ENCODE data around the gene ABL2. TPM values are rescaled to one million over a fixed set of nuclear protein-coding genes. Genes with fewer than 3 reads are reported as not detected.

Gene ABL2
- total and polyA plus RNA-seq, 2 donors (not counting 1 experiment from before 2014, with no cell fraction given) = 2.6 to 20.0 TPM

DNA sequence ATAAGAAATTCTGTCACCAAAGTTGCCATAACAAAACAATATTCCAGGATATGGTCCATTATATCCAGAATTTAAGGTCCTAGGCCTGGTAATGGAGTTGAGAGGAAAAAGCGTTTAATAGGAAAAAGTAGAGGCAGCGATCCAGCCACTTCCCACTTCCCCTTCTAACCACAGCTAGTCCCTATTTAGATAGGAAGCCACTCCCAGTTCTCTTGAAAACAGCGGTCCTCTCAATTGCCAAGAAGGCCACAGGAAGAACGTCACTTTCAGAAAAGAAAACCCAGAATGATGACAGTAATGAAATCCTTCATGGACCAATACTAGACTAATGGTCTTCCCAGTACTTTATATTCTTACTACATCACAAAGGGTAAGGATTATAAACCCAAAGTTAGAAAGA, 38.6 kb downstream of the ABL2 start:
- no peak for DNase-seq
- H3K4me2 ChIP-seq (replicated peaks; ENCODE audit: low read depth, low read length, poor library complexity, severe bottlenecking) = no peak overlapping the region

DNA sequence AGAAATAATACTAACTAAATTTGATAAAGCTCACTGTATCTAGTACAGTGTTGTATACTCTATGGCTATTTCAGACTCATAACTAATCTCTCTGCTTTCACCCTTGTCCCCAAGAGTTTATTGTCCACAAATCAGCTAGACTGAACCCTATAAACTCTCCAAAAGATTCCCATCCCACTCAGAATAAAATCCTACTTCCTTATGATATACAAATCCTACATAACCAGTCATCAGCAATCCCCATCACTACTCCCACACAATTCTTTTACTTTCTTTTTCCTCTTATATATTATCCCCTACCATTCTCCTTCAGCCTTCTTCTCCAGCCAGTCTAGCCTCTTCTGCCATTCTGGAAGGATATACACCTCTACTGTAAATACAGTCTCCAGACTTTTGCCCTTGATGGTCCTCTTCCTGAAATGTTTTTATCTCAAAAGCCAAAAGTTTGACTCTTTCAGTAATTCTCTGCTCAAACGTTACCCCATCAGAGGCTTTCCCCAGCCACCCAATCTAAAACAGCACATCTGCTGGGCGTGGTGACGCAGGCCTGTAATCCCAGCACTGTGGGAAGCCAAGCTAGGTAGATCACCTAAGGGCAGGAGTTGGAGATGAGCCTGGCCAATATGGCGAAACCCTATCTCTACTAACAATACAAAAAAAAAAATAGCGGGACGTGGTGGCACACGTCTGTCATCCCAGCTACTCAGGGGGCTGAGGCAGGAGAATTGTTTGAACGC, 41.6 kb downstream of the ABL2 start:
- H3K4me3 ChIP-seq (ENCODE audit: control extremely low read depth in 1 of 5, extremely low read depth in 1 of 5, insufficient read depth in 1 of 5, low read depth in 2 of 5, low read length in 4 of 5) = no peak overlapping the region
- intact Hi-C loops (cut with micrococcal nuclease) = no loop called here
- TF ChIP-seq, protein P1, sequence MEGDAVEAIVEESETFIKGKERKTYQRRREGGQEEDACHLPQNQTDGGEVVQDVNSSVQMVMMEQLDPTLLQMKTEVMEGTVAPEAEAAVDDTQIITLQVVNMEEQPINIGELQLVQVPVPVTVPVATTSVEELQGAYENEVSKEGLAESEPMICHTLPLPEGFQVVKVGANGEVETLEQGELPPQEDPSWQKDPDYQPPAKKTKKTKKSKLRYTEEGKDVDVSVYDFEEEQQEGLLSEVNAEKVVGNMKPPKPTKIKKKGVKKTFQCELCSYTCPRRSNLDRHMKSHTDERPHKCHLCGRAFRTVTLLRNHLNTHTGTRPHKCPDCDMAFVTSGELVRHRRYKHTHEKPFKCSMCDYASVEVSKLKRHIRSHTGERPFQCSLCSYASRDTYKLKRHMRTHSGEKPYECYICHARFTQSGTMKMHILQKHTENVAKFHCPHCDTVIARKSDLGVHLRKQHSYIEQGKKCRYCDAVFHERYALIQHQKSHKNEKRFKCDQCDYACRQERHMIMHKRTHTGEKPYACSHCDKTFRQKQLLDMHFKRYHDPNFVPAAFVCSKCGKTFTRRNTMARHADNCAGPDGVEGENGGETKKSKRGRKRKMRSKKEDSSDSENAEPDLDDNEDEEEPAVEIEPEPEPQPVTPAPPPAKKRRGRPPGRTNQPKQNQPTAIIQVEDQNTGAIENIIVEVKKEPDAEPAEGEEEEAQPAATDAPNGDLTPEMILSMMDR (IDR thresholded peaks at IDR 0.05) = no peak
- TF ChIP-seq EZH2 (IDR thresholded peaks at IDR 0.05; ENCODE audit: borderline replicate concordance, insufficient read depth, low read depth, low read length, poor library complexity, severe bottlenecking) = no peak
- no peak overlapping the region for H3K4me3 Mint-ChIP-seq
- no peak overlapping the region for H3K4me2 ChIP-seq (replicated peaks; ENCODE audit: low read depth, low read length, poor library complexity, severe bottlenecking)
- H3K27ac ChIP-seq (ENCODE audit: low read length in 2 of 2) = no peak overlapping the region
- no peaks in the 10 kb centered on the region for H3K36me3 ChIP-seq (replicated peaks in 1 of 2; ENCODE audit: control extremely low read depth in 1 of 2, control insufficient read depth in 1 of 2, extremely low read depth in 1 of 2, insufficient read depth in 2 of 2, low read length in 1 of 2)
- no peaks in the 10 kb centered on the region for H3K27me3 ChIP-seq (replicated peaks in 1 of 4; ENCODE audit: control extremely low read depth in 1 of 4, control insufficient read depth in 3 of 4, insufficient read depth in 4 of 4, low read length in 3 of 4)
- H3K4me1 ChIP-seq (ENCODE audit: control insufficient read depth in 2 of 2, insufficient read depth in 2 of 2, low read length in 2 of 2) = peaks cover 4 to 5% of the 10 kb centered on the region in 2 donors
- peaks cover 25% of the 10 kb centered on the region for H3K79me2 ChIP-seq (ENCODE audit: control insufficient read depth, insufficient read depth, low read length)
- H2AFZ ChIP-seq (ENCODE audit: insufficient read depth, low read depth, low read length, poor library complexity, severe bottlenecking) = no peak overlapping the region
- 97% methylated on average over 3 of the region's 8 CpGs for WGBS (ENCODE audit: insufficient coverage)
- H3K27ac Mint-ChIP-seq = no peak overlapping the region
- H3K9me3 Mint-ChIP-seq (ENCODE audit: insufficient read depth) = no peaks in the 10 kb centered on the region
- DNase-seq (no peak), ATAC-seq (ENCODE audit: low read depth) (no peak)
- H3K9ac ChIP-seq (ENCODE audit: low read length) = no peak overlapping the region
- ChIA-PET CTCF (no interaction called here), POLR2A (no interaction called here)
- H3K9me3 ChIP-seq (ENCODE audit: control extremely low read depth in 1 of 3, control insufficient read depth in 2 of 3, insufficient read depth in 1 of 3, low read length in 2 of 3) = no peaks in the 10 kb centered on the region
- peaks cover 4% of the 10 kb centered on the region for H4K20me1 ChIP-seq (ENCODE audit: control insufficient read depth, insufficient read depth, low read length, poor library complexity, severe bottlenecking)
- no peaks in the 10 kb centered on the region for H3K27me3 Mint-ChIP-seq
- peaks cover 21% of the 10 kb centered on the region for H3K4me1 Mint-ChIP-seq

More for the DNA sequence above, 38.6 kb downstream of the ABL2 start:
- Histone ChIP-seq H3K79me2 (ENCODE audit: control insufficient read depth, insufficient read depth, low read length) (peaks cover 39% of the 10 kb centered on the region), H3K9me3 (ENCODE audit: control extremely low read depth in 1 of 3, control insufficient read depth in 2 of 3, insufficient read depth in 1 of 3, low read length in 2 of 3) (no peaks in the 10 kb centered on the region), H3K27me3 (replicated peaks in 1 of 4; ENCODE audit: control extremely low read depth in 1 of 4, control insufficient read depth in 3 of 4, insufficient read depth in 4 of 4, low read length in 3 of 4) (no peaks in the 10 kb centered on the region), H3K9ac (ENCODE audit: low read length) (no peak overlapping the region), H3K4me3 (ENCODE audit: control extremely low read depth in 1 of 5, extremely low read depth in 1 of 5, insufficient read depth in 1 of 5, low read depth in 2 of 5, low read length in 4 of 5) (no peak overlapping the region), H4K20me1 (ENCODE audit: control insufficient read depth, insufficient read depth, low read length, poor library complexity, severe bottlenecking) (no peaks in the 10 kb centered on the region), H2AFZ (ENCODE audit: insufficient read depth, low read depth, low read length, poor library complexity, severe bottlenecking) (no peak overlapping the region), H3K36me3 (replicated peaks in 1 of 2; ENCODE audit: control extremely low read depth in 1 of 2, control insufficient read depth in 1 of 2, extremely low read depth in 1 of 2, insufficient read depth in 2 of 2, low read length in 1 of 2) (peaks cover 0 to 1% of the 10 kb centered on the region in 2 experiments), H3K27ac (ENCODE audit: low read length in 2 of 2) (no peak overlapping the region), H3K4me1 (ENCODE audit: control insufficient read depth in 2 of 2, insufficient read depth in 2 of 2, low read length in 2 of 2) (peaks cover 4 to 5% of the 10 kb centered on the region in 2 donors)
- intact Hi-C loops (cut with micrococcal nuclease) = no loop called here
- Mint-ChIP-seq H3K27ac (no peak overlapping the region), H3K4me3 (no peak overlapping the region), H3K27me3 (no peaks in the 10 kb centered on the region), H3K9me3 (ENCODE audit: insufficient read depth) (no peaks in the 10 kb centered on the region), H3K4me1 (peaks cover 14% of the 10 kb centered on the region)
- CTCF ChIA-PET = interaction anchor here (1.2 kb wide), 1 partner anchor 70 kb away, joined by 4 read pairs; no protein-coding TSS in a partner anchor
- POLR2A ChIA-PET = no interaction called here
- WGBS (ENCODE audit: insufficient coverage) = no CpG with 5 or more reads among the region's 4 CpGs
- no peak for ATAC-seq (ENCODE audit: low read depth)
- no peak for TF ChIP-seq EZH2 (IDR thresholded peaks at IDR 0.05; ENCODE audit: borderline replicate concordance, insufficient read depth, low read depth, low read length, poor library complexity, severe bottlenecking)
- TF ChIP-seq, protein P1 (IDR thresholded peaks at IDR 0.05) = no peak

Measured in B cell (primary cell).